GM19467 (cell line): ENCODE data around the gene PSME1.
A peak's percentile ranks its signal among the peaks of the same experiment; 100 is the strongest.

ENCODE experiments used
- ATAC-seq: cut with Tn5 transposase; IDR thresholded peaks from one replicate; pipeline ENCODE4 v1.9.1; 2021; ENCODE audit warnings: mild to moderate bottlenecking, moderate library complexity; ENCODE audit not compliant: unreplicated experiment

PSME1 gene

GRCh38 chr14:24145690-24146452 lies 9.9 kb downstream of the PSME1 start:
- ATAC-seq, result no peak

- peak; percentile 59 for ATAC-seq
Observed at GRCh38 chr14:24146453-24146977, 10.5 kb downstream of the PSME1 start, which contains the start of gene PSME2. Gene PSME2 (minus strand): TSS chr14:24146610. CDS start chr14:24146581, 29 bp downstream.

- ATAC-seq, result peak; percentile 78
Observed at GRCh38 chr14:24146978-24147760, 11.2 kb downstream of the PSME1 start, which contains the start of gene RNF31. Gene RNF31 (plus strand): TSS chr14:24147498. CDS start chr14:24147699, 201 bp downstream.

GRCh38 chr14:24147761-24148428 lies 11.9 kb downstream of the PSME1 start:
- ATAC-seq, result no peak

- ATAC-seq, result no peak
Observed at GRCh38 chr14:24149302-24149969, 13.4 kb downstream of the PSME1 start.

- no peak for ATAC-seq
Observed at GRCh38 chr14:24150061-24150460, 14.1 kb downstream of the PSME1 start.

- ATAC-seq, result no peak
Observed at GRCh38 chr14:24150567-24150966, 14.6 kb downstream of the PSME1 start.

GRCh38 chr14:24150993-24151392 lies 15.0 kb downstream of the PSME1 start:
- ATAC-seq, result no peak

GRCh38 chr14:24151404-24152080 lies 15.5 kb downstream of the PSME1 start:
- no peak for ATAC-seq

- ATAC-seq, result no peak
Observed at GRCh38 chr14:24155100-24155499, 19.1 kb downstream of the PSME1 start.

- ATAC-seq, result no peak
Observed at GRCh38 chr14:24156840-24157239, 20.8 kb downstream of the PSME1 start.

- ATAC-seq, result no peak
Observed at GRCh38 chr14:24157331-24157730, 21.3 kb downstream of the PSME1 start.

- no peak for ATAC-seq
Observed at GRCh38 chr14:24159777-24160498, 23.9 kb downstream of the PSME1 start.

GRCh38 chr14:24160499-24160849 lies 24.5 kb downstream of the PSME1 start:
- no peak for ATAC-seq

GRCh38 chr14:24160850-24161804 lies 25.1 kb downstream of the PSME1 start, which contains the start of gene IRF9:
Gene IRF9 (plus strand): TSS chr14:24161265. CDS start chr14:24162145, 880 bp downstream.
- peak; percentile 81 for ATAC-seq

GRCh38 chr14:24162093-24162492 lies 26.1 kb downstream of the PSME1 start:
- ATAC-seq, result no peak

GRCh38 chr14:24164518-24164991 lies 28.6 kb downstream of the PSME1 start:
- ATAC-seq, result no peak

- no peak for ATAC-seq
Observed at GRCh38 chr14:24165785-24166184, 29.8 kb downstream of the PSME1 start.
